GM15510 (cell line): ENCODE results near the gene F2RL2.

ENCODE experiments used
- POLR2A ChIP-seq: IDR thresholded peaks from 3 replicates; pipeline ENCODE4 v1.6.1; 2011; ENCODE audit warnings: borderline replicate concordance; ENCODE audit not compliant: insufficient read length; ENCODE audit errors: extremely low read depth

Gene F2RL2

DNA sequence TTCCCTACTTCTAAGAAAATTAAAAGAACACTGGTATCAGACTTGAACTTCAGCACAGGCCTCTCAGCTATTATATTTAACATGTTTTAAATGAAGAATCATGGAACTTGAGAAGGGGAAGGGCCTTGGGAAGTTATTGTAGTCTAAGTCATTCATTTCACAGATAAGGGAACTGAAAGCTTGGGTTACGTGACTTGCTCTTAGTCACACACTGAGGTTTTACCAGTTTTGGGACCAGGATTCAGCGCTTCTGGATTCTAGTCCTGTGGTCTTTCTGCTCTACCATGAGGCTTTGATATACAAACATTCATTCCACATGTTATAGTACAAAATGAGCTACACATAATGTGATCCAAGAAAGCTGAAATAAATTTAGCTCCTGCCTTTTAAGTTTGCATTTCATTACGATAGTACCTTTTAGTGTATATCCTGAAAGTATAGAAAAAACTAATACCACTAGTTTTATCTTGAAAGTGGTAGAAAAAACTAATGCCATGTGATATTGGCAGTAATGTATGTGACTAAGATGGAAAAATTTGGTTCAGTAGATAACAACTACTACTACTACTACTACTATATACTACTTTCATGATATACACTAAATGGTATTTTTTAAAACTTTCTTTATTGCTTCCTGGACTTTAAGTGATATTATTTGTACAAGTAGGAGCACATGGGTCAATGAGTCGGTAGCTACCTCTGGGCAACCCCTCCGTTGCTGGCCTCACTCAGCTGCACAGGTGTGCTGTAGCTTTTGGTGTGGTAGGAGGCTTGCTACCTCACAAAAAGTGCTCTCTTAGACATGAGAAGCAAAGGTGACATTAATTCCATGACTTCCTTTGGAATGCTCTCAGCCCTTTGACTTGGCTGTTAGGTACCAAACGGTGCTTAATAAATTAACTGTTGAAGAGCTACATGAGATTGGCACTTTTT is 40.7 kb downstream of the F2RL2 start:
- TF ChIP-seq POLR2A = no peak

DNA sequence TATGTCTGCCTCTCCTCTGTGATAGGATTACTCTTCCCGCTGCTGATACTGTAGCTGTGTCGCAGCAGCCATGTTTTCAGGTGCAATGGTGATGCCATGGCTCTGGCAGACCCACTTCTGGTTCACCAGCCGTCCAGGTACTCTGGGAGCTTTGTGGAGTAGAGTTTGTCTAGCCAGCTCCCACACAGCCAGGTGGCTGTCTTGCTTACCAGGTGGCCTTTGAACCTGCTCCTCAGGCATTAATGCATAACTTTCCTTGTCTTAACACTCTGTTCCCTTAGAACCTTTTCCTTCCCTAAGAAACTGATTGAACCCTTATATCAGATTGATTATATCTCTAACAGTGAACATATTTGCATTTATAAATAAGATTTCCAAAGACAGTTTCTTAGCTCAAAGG is 42.2 kb downstream of the F2RL2 start:
- TF ChIP-seq POLR2A = no peak

DNA sequence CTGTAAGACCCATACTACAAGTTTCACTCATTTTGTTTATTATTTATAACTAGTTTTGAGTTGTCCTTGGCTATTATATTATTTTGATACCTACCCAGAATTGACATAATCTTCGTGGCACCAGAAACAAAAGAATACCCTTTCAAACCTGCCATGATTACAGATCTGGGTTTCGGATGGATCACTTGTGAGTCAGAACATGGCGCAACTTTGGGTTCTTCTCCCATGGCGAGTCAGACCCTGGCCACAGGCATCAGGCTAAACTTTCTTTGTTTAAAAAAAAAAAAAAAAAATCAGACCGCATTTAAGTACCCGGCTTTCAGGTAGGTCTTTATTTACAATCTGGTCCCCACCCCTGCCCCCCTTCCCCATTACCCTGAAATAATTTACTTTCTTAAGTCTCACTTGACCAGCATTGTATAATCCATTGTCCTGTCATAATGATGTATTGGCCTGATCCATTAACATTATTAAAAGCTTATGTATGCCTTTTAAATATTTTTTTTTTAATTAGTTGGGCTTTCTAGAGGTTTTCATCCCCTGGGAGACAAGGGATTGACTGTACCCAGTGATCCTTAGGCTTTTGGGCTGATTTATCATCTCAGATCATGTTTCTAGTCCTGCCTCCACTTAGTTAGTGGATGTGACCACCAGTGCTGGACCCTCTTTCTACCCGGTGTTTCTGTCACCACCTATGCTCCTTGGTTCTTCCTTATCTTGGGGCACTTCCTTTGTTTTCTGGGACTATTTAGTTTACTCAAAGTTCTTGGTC is 43.9 kb downstream of the F2RL2 start:
- TF ChIP-seq POLR2A = no peak

DNA sequence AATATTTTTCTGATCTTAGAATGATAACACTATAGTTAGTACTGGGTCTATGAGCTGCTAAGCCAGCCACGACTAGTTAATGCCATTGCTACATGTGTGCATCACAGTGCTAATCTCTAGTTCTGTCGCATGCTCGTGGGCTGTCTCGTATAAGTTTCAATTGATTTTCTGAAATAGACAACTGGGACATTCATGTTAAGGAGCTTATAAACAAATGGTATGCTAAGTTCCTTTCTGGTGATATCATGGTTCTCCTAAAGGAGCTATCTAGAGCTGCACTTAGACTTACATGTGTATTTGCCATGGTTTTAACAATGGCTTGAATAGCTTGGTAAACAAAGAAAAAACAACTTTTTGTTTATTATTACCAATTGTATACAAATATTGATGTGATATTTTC is 46.2 kb downstream of the F2RL2 start:
- no peak for TF ChIP-seq POLR2A

DNA sequence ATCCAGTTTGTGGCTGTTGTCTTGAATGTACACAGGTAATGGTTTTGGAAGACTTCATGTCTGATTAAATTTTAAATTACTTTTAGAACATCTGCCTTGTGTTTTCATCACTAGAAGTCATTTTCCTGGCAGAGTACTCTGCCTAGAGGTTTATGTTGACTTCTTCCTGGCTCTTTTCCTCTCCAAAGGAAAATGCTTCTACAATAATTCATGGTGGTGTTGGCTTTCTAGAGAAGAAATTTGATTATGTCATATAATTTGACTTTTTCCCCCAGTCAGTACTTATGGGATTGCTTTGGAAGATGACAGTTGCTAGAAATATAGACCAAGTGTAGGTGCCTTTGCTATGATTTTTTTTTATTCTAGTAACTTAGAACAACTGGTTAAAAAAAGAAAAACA is 46.8 kb downstream of the F2RL2 start:
- no peak for TF ChIP-seq POLR2A

GRCh38 chr5:76571559-76571958 is 51.6 kb downstream of the F2RL2 start:
- no peak for TF ChIP-seq POLR2A

GRCh38 chr5:76570153-76570552 is 53.0 kb downstream of the F2RL2 start:
- TF ChIP-seq POLR2A = no peak
